ENCODE data around the gene UBE2R2.
"Not testable (repeated sequence)": the region's sequence is repeated elsewhere in the genome, so short reads cannot be mapped to it uniquely, and the experiment has no call there.

UBE2R2 gene

GRCh38 chr9:33816327-33817252 lies at the start of gene UBE2R2:
UBE2R2 (plus strand) TSS chr9:33817160; CDS start chr9:33817758, 598 bp downstream.
- H3K4me3 ChIP-seq (ENCODE audit: low read depth, low read length) = peak within 1 kb of the TSS; percentile 85

- not testable (repeated sequence) for H3K4me3 ChIP-seq (ENCODE audit: low read depth, low read length)
These were observed 46.6 kb upstream of the UBE2R2 start for GRCh38 chr9:33770156-33770880.

DNA sequence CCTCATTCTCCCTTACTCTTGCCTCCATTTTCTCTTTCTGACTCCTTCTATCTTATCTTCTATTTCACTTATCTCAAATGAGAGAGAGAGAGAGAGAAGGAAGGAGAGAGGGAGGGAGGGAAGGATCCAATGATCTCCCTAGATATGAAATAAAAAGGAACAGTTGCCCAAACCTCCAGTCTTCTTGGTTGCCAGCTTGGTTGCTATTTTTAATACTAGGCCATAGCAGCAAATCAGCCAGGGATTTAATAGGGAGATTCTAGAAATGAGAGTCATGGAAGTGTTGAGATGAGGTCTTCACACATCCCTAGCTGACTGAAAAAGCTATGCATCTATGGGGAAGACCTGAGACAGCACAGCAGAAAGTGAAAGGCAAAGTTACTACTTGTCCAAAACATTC lies 43.8 kb upstream of the UBE2R2 start:
- H3K4me3 ChIP-seq (ENCODE audit: low read depth, low read length) = not testable (repeated sequence)

GRCh38 chr9:33774074-33774659 lies 42.8 kb upstream of the UBE2R2 start:
- not testable (repeated sequence) for H3K4me3 ChIP-seq (ENCODE audit: low read depth, low read length)

DNA sequence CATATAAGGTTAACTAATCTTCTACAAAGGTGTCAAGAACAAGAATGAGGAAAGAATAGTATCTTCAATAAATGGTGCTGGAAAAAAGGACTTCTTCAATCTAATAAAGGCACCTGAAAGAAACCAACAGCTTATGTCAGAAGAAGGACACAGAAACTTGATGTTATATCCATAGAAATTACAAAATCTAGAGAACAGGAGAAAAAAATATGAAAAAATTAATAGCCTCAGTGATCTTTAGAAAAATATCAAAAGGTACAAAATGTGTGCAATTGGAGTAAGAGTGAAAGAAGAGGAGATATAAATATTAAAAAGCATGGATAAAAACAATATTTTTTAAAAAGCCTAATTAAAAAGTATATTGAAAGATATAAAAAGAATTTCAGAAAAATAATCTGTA lies 40.4 kb upstream of the UBE2R2 start:
- no peak overlapping the region for H3K4me3 ChIP-seq (ENCODE audit: low read depth, low read length)

- no peak overlapping the region for H3K4me3 ChIP-seq (ENCODE audit: low read depth, low read length)
These were observed 38.1 kb upstream of the UBE2R2 start for GRCh38 chr9:33778700-33779351.

- H3K4me3 ChIP-seq (ENCODE audit: low read depth, low read length) = no peak overlapping the region
These were observed 36.7 kb upstream of the UBE2R2 start for GRCh38 chr9:33780276-33780675.

DNA sequence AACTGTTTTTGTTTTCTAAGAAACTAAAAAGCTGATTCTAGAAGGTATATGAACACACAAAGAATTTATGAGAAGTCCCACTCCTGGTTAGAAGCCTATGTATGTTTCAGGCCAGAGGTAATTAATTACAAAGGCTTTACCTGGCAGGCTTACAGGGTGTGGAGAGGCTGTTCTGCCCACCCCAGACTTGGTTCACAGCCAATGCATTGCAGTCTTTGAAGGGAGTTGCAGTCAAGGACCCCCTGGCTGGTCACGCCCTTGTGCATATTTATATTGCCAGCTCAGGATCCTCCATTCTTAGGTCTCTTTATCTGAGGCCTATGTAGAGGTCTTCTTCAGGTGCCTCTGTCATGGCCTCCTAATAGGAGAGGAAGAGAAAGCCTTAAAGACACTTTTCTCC lies 35.2 kb upstream of the UBE2R2 start:
- H3K4me3 ChIP-seq (ENCODE audit: low read depth, low read length) = no peak overlapping the region

DNA sequence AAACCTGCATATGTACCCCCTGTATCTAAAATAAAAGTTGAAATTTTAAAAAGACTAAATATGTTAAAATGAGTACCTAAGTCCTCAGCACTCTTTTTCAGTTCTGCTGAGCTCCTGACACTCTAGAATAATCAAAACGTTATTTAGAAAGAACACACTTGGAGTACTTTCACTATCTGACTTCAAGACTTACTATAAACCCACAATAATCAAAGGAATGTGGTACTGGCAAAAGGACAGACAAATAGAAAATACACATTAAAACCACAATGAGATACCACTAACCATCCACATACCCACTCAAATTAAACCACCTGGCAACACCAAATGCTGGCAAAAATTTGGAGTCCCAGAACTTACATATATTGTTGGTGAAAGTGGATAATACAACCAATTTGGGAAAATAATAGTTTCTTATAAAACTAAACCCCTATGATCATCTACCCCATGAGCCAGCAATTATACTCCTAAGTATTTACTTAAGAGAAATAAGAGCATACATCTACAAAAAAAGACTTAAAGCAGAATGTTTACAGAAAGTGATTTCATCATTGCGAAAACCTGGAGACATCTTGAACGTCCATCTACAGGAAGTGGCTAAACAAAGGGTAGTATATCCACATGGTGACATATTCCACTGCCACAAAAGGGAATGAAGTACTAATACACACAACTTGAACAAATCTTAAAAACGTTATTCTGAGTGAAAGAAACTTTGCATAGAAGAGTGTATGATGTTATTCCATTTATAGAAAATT lies 34.4 kb upstream of the UBE2R2 start:
- no peak overlapping the region for H3K4me3 ChIP-seq (ENCODE audit: low read depth, low read length)

GRCh38 chr9:33785914-33786313 lies 31.0 kb upstream of the UBE2R2 start:
- no peak overlapping the region for H3K4me3 ChIP-seq (ENCODE audit: low read depth, low read length)

DNA sequence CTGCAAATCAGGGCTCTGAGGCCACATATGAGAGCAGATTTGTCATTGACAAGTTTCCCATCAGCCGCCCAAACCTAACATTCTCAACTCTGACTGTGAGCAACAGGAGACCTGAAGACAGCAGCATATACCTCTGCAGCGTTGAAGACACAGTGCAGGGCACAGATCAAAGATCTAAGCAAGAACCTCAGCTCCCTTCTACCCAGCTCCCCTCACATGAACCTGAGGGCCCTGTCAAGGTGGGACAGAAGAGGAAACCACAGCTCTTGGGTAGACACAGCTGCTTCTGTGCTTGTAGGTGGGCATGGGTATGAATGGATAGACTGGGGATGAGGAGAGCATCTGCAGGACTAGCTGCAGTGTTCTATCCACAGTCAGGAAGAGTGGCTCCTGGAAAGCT lies 30.3 kb upstream of the UBE2R2 start:
- H3K4me3 ChIP-seq (ENCODE audit: low read depth, low read length) = no peak overlapping the region

DNA sequence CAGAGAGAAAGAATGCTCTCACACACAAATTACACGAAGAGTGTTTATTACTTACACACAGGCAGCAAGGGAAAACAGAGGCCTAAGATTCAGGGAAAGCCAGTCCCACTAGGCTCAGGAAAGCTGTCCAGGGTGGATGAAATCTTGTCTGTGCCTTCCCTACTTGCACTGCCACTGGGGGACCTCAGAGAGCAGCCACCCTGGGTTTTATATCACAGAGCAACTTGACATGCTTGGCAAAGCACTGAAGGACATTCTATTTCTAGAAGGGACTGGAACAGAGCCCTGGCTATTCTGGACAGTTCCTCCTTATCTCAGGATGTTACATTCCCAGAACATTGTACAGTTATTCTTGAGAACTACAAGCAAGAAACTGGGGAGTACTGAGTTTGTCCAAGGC lies 29.1 kb upstream of the UBE2R2 start:
- H3K4me3 ChIP-seq (ENCODE audit: low read depth, low read length) = no peak overlapping the region

DNA sequence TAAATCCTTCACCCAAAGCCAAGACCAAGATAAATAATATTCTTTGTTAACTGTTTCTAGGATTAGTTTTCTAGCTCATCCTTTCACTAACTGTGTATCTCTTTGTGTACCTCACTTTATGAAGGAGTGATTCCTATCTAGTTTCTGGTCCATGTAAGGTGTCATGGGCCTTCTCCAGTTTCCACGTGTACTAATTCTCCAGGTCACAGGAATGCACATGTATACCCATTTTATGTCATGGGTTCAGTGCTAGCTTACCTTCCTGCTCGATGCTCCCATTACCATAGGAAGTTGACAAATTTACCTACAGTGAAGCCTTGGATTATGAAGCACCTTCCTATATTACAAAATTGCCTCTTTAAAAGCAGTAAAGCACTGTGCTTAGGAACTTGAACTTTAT lies 27.5 kb upstream of the UBE2R2 start:
- H3K4me3 ChIP-seq (ENCODE audit: low read depth, low read length) = not testable (repeated sequence)

DNA sequence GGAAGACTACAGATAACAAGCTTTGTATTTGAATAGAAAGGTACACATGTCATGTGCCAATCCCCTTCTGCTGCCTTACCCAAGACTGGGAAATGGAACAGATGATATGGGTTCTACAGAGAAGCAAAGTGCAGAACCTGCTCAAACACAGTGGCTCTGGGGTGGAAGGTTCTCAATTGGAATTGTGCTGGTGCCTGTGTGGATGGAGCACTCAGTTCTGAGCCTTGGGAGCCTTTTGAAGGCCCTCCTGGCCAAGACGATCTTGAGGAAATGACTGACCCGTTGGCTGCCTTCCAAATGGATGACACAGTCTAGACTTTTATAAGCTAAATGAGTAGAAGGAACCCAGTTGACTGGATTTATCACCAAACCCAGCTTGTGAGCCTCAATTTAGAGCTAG lies 25.8 kb upstream of the UBE2R2 start:
- no peak overlapping the region for H3K4me3 ChIP-seq (ENCODE audit: low read depth, low read length)

- H3K4me3 ChIP-seq (ENCODE audit: low read depth, low read length) = not testable (repeated sequence)
These were observed 23.5 kb upstream of the UBE2R2 start for GRCh38 chr9:33793496-33793895.

DNA sequence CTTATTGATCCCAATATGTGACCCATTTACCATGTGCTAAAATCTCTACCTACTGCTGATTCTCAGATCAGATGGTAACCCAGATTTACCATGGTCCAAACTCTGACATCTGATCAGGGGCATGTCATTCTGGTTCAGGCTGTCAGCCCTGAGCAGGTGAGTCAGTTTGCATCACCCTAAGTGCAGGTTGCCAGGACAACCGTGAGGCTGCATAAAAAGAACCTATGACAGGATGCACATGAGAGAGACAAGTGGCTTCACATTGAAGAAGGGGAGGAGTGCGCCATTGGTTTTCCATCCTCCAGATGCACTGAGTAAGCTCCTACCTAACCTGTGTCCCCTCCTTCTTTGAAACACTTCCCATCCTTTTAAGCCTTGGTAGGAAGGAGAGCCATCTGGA lies 22.4 kb upstream of the UBE2R2 start:
- no peak overlapping the region for H3K4me3 ChIP-seq (ENCODE audit: low read depth, low read length)

- no peak within 1 kb of the TSS for H3K4me3 ChIP-seq (ENCODE audit: low read depth, low read length)
These were observed 21.7 kb upstream of the UBE2R2 start, which contains the start of gene PRSS3 for GRCh38 chr9:33795281-33795680. PRSS3 (plus strand) TSS chr9:33795561; CDS start chr9:33795574, 13 bp downstream.

- H3K4me3 ChIP-seq (ENCODE audit: low read depth, low read length) = no peak overlapping the region
These were observed 21.1 kb upstream of the UBE2R2 start for GRCh38 chr9:33795819-33796218.

DNA sequence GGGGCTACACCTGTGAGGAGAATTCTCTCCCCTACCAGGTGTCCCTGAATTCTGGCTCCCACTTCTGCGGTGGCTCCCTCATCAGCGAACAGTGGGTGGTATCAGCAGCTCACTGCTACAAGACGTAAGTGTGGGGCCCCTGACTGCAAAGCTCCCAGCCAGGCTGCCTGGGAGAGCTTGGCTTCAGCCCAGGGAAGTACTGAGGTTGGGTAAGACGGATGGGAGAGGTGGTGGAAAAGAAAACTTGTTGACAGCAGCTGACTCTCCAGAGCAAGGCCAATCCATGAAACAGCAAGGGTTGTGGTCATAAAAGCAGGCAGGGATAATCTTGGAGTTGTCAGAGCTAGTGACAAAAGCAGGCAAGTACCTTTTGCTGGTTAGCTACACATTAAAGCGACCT lies 20.3 kb upstream of the UBE2R2 start:
- not testable (repeated sequence) for H3K4me3 ChIP-seq (ENCODE audit: low read depth, low read length)

DNA sequence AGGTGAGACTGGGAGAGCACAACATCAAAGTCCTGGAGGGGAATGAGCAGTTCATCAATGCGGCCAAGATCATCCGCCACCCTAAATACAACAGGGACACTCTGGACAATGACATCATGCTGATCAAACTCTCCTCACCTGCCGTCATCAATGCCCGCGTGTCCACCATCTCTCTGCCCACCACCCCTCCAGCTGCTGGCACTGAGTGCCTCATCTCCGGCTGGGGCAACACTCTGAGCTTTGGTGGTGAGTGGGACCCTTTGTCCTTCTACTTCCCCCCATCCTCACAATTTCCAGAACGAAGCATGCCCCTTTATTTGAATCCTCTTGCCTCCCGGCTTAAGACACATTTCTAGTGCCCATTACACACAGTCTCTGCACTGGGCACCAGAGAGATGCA lies 19.1 kb upstream of the UBE2R2 start:
- H3K4me3 ChIP-seq (ENCODE audit: low read depth, low read length) = no peak overlapping the region

Measured in iPS-11a (cell line).